Activated effector memory CD4-positive, alpha-beta T cell treated with anti-CD3 and anti-CD28 coated beads, Interleukin-2, amount 50 U/mL, for 16 hours (primary cell): ENCODE measurements around the gene LMF1.
A peak's percentile ranks its signal among the peaks of the same experiment; 100 is the strongest.

Experiments
- DNase-seq: peaks from one replicate; pipeline ENCODE4 v3.0.0-alpha.2; 2020

Gene LMF1

DNA sequence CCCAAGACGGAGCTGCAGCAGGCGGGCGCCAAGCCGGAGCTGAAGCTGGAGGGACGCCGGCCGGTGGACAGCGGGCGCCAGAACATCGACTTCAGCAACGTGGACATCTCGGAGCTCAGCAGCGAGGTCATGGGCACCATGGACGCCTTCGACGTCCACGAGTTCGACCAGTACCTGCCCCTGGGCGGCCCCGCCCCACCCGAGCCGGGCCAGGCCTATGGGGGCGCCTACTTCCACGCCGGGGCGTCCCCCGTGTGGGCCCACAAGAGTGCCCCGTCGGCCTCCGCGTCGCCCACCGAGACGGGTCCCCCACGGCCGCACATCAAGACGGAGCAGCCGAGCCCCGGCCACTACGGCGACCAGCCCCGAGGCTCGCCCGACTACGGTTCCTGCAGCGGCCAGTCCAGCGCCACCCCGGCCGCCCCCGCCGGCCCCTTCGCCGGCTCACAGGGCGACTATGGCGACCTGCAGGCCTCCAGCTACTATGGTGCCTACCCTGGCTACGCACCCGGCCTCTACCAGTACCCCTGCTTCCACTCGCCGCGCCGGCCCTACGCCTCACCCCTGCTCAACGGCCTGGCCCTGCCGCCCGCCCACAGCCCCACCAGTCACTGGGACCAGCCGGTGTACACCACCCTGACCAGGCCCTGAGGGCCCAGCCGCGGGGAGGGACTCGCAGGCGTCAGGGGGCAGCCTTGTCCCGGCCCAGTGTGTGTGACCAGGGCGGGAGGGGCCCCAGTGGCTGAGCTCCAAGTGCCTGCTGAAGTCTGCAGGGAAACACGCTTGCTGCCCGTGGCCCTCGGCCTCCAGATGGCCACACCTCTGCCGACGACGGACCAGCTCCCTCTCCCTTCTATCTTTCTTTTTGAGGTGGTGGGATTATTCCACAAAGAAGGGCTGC, 14.2 kb upstream of the LMF1 start:
- no peak for DNase-seq

GRCh38 chr16:984121-984694, 13.4 kb upstream of the LMF1 start:
- DNase-seq, result no peak

- DNase-seq, result no peak
These were observed 12.6 kb upstream of the LMF1 start for GRCh38 chr16:983044-984030.

- peak; percentile 70 for DNase-seq
These were observed 11.6 kb upstream of the LMF1 start for GRCh38 chr16:982145-983043.

- no peak for DNase-seq
These were observed 10.9 kb upstream of the LMF1 start, which contains the start of gene SOX8 for GRCh38 chr16:981695-982144. TSS of gene SOX8 (plus strand) at chr16:981770. CDS start at chr16:981923, 153 bp downstream.

DNA sequence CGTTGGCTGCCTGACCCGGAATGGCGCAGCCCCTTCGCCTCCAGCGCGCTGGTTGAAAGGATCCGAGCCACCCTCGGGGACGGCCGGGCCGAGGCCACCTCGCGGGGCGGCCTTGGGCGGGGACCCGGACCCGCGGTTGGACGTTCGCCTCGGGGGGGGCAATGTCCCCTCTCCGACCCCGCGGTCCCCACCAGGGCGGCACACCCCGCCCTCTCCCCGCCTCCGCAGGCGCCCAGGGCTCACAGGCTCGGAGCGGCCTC, 9.7 kb upstream of the LMF1 start:
- DNase-seq, result no peak

DNA sequence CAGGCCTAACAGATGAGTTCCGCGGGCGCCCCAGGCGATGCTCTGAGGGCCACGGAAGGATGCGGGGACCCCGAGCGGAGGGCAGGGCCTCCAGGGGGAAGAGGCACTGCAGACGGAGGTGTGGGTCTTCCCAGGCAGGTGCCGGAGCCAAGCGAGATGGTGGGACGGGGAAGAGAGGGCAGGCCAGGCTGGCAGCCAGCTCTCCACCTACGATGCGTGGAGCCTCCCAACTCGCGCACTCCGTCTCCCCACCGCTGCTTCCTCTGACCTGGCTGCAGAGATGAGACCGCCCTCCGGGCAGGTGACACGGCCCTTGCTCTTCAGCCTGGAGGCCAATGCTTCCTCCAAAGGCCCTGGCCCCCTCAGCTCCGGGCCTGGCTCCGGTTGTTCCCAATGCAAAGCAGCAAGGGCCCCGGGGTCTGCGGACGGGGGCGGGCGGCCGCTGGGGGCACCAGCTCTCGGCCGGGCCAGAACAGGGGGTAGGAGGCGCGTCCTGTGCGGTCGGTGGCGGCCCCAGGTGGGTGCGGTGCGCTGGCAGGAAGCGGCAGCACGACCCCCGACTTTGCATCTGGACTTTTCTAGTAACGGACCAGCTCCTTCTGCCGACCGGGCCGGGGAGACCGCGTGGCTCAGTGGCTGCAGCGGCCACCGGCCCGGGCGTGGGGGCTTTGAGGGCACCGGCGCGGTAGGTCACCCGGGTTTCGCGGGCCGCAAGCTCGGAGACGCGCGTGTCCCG, 9.2 kb upstream of the LMF1 start:
- no peak for DNase-seq

DNA sequence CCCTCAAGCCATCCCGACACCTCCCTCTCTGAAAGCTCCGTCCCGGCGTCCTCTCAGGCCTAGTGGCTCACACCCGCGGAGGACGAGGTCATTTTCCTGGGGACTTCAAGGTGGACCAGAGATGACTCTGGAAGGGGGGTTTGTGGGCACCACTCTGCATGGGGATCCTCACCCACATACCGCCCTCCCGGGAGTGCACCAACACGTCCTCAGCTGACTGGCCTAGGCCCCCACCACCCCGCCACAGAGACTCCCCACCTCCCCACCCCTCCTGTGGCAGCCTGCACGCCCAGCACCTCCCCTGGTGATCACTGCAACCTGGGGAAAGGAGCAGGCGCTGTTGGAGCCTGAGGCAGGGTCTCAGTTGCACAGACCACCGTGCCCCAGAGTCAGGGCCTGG, 8.4 kb upstream of the LMF1 start:
- DNase-seq, result no peak

GRCh38 chr16:978403-978802, 7.6 kb upstream of the LMF1 start:
- DNase-seq, result no peak

DNA sequence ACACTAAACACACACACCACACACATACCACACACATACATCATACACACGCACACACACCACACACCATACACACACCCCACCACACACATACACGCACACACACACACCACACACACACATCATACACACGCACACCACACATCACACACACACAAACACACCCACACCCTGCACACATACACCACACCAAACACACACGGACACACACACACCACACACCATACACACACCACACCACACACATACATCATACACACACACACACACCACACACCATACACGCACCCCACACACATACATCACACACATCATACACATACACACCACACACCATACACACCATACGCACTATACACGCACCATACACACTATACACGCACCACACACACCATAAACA, 7.1 kb upstream of the LMF1 start:
- DNase-seq, result no peak

- no peak for DNase-seq
These were observed 6.4 kb upstream of the LMF1 start for GRCh38 chr16:977081-977701.

DNA sequence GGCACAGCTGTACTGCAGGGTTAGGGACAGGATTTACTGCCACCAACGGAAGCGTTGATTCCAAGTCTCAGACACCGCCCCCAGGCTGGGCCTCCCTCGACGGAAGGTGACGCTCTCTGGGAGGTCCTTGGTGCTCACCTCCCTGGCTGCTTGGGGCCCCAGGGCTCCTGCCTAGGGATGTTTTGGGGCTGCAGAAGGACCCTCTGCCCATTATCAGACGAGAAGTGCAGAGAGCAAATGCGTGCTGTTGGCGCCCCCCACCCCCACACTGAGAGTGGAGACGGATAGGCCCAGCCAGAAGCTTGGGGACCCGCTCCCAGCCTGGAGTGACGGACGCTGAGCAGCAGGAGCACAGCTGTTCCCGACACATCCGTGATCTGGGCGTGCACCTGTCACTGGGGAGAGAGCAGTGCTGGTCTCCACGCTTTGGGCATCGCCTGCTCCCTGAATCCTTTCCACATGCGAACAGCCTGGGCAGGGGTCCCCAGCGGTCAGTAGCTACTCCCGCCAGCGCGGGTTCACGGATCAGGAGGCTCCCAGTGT, 5.7 kb upstream of the LMF1 start:
- peak; percentile 73 for DNase-seq

DNA sequence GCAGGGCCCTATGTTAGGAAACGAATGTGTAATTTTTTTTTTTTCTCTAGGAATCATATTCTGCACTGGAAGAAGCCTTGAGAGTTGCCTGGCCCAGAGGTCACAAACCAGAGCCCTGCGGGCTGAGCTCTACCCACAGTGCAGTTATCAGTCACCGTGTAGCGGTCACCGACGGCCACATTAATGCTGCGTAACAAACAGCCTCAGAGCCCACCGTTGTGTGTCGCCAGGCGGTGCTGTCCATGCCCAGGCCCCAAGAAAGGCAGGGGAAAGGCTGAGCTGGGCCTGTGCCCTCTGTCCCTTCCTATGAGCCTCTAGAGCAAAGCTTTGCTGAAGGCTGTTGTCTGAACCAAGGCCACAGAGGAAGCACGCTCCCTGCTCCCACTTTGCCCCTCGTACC, 4.5 kb upstream of the LMF1 start:
- DNase-seq, result no peak

GRCh38 chr16:974611-975261, 4.0 kb upstream of the LMF1 start:
- DNase-seq, result no peak

DNA sequence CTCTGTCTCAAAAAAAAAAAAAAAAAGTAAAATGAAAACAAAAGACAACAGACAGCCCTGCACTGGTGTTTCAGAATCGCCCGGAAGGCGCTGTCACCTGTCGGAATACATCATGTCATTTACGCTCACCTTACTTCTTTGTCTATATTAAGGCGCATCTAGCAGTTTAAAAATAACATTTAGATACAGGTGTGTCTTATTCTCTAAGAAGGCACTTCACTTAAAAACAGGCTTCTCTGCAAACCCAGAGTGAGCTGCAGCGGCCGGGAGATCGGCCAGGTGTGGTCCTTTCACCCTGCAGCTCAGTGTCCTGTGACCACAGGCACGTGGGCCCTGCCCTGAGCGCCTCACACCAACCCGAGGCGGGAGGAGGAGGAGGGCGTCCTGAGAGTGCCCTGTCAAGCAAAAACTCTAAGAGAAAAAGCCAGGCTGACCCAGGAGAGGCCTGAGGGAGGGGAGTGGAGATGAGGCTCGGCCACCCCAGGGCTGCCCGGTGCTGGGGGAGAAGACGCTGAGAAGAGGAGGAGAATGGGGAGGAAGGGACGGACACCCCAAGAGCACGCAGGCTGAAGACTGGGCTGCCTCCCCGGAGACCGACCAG, 3.3 kb upstream of the LMF1 start:
- no peak for DNase-seq

- DNase-seq, result no peak
These were observed 2.6 kb upstream of the LMF1 start for GRCh38 chr16:973366-973765.

- DNase-seq, result no peak
These were observed 1.7 kb upstream of the LMF1 start for GRCh38 chr16:972316-973002.

- DNase-seq, result no peak
These were observed 1.2 kb upstream of the LMF1 start for GRCh38 chr16:971981-972315.

DNA sequence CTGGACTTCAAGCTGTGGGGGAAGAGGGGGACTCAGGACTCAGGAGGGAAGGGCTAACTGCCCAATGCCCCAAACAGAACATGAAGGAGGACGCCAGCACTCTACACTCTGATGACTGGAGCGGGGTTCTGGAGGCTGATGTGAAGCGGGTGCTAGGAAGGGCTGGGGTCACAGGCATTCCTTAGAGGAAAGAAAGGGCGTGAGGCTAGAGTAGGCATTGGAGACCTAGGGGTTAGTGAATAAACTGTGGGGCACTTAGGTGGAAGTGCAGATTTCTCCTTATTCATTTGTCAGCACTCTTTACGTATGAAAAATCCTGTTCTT, 760 bp upstream of the LMF1 start:
- no peak for DNase-seq

- DNase-seq, result no peak
These were observed 408 bp downstream of the LMF1 start for GRCh38 chr16:970386-970765.
